Lung (tissue), 12 donors: ENCODE measurements around the gene ZNF326. TPM values are rescaled to one million over a fixed set of nuclear protein-coding genes. Genes with fewer than 3 reads are reported as not detected.

Experiments
- ATAC-seq: fragments of 200-7000 bp; cut with Tn5 transposase; one replicate; pipeline ENCODE4 v1.9.1; 2020; ENCODE audit warnings: moderate number of reproducible peaks; ENCODE audit not compliant: insufficient read depth, low FRiP score
- DNase-seq, 3 donors: peaks; one replicate each; pipeline ENCODE4 v3.0.0-alpha.2; 2013 to 2017
- H3K27ac ChIP-seq, 2 donors: one replicate each; pipeline ENCODE4 v1.5.1; 2013; ENCODE audit warnings: mild to moderate bottlenecking in 2 of 2, moderate library complexity in 2 of 2, control low read depth in 1 of 2, inconsistent platforms in 1 of 2, low read depth in 1 of 2, low read length in 1 of 2
- H3K27me3 ChIP-seq, 3 donors: one replicate each; pipeline ENCODE4 v1.5.1; 2013; ENCODE audit warnings: low read length in 2 of 3; ENCODE audit not compliant: control insufficient read depth in 3 of 3, insufficient read depth in 3 of 3
- H3K36me3 ChIP-seq, 4 donors: one replicate each; pipeline ENCODE4 v1.5.1; 2013; ENCODE audit warnings: low read length in 4 of 4, mild to moderate bottlenecking in 1 of 4, moderate library complexity in 1 of 4; ENCODE audit not compliant: control insufficient read depth in 4 of 4, insufficient read depth in 4 of 4
- H3K4me1 ChIP-seq, 5 donors: one replicate each; pipeline ENCODE4 v1.5.1; 2013; ENCODE audit warnings: low read length in 5 of 5, mild to moderate bottlenecking in 2 of 5, moderate library complexity in 1 of 5; ENCODE audit not compliant: control insufficient read depth in 5 of 5, insufficient read depth in 5 of 5
- H3K4me3 ChIP-seq: one replicate; pipeline ENCODE4 v1.5.1; 2013; ENCODE audit warnings: mild to moderate bottlenecking, control low read depth, moderate library complexity
- H3K9ac ChIP-seq, 2 donors: one replicate each; pipeline ENCODE4 v1.5.1; 2013; ENCODE audit warnings: low read length in 2 of 2, control low read depth in 1 of 2; ENCODE audit not compliant: insufficient read depth in 1 of 2
- H3K9me3 ChIP-seq, 4 donors: one replicate each; pipeline ENCODE4 v1.5.1; 2013; ENCODE audit warnings: low read length in 3 of 4, mild to moderate bottlenecking in 1 of 4, moderate library complexity in 1 of 4; ENCODE audit not compliant: control insufficient read depth in 4 of 4, insufficient read depth in 3 of 4
- WGBS, 2 donors: extraction: QIAGEN DNeasy Blood & Tissue Kit; methylation state at CpG; one replicate each; pipeline ENCODE4 v1.1.7; 2013; 5-methylcytosine and 5-hydroxymethylcytosine counted together
- polyA plus RNA-seq, 2 donors: library from polyadenylated mRNA; stranded (reverse); fragments of 200-250 nt; gene quantifications; one replicate each; pipeline ENCODE4 v1.2.1, GENCODE V29; 2013
- total RNA-seq, 2 donors: library from RNA; depleted of rRNA in 1 of 2; stranded (reverse); fragments of >200 nt in 1 of 2; gene quantifications; one replicate each; pipeline ENCODE4 v1.2.1, GENCODE V29; 2014 to 2021
- TF ChIP-seq, protein P1 (sequence below): IDR thresholded peaks from 2 replicates; pipeline ENCODE4 v1.5.1; 2012; ENCODE audit warnings: mild to moderate bottlenecking; ENCODE audit errors: control extremely low read depth, extremely low read depth
- donor health status: control.
- donor health status: control.
- donor health status: Bipolar disorder and iron deficiency.
- donor health status: healthy.
- donor health status: DM: yes; HTN: yes; CAD: no.

ZNF326 gene
- total and polyA plus RNA-seq, 4 donors: 7.2 to 47.1 (median 13.8) TPM

DNA sequence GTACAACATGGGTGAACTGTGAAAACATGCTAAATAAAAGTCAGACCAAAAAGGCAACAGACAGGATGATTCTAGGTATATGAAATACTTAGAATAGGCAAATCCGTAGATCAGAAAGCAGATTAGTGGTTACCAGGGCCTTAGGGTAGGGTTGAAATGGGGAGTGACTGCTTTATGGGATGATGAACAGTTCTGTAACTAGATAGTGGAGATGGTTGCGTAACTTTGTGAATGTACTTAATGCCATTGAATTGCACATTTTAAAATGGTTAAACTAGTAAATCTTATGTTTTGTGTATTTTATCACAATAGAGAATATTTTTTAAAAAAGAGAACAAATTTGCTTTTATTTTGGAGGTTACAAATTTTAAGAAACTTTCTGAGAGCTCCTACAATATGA lies 17.4 kb downstream of the ZNF326 start:
- no peaks in the 10 kb centered on the region for H3K4me1 ChIP-seq
- no peak overlapping the region for H3K27ac ChIP-seq
- WGBS, 2 donors: 97 to 98% methylated on average over 2 of the region's 2 CpGs
- H3K4me3 ChIP-seq: no peak overlapping the region
- DNase-seq: no peak
- no peaks in the 10 kb centered on the region for H3K9me3 ChIP-seq
- H3K9ac ChIP-seq: no peak overlapping the region
- no peaks in the 10 kb centered on the region for H3K27me3 ChIP-seq
- no peak for ATAC-seq
- H3K36me3 ChIP-seq: peaks cover 8 to 37% (median 24%) of the 10 kb centered on the region in 4 donors
- TF ChIP-seq, protein P1, sequence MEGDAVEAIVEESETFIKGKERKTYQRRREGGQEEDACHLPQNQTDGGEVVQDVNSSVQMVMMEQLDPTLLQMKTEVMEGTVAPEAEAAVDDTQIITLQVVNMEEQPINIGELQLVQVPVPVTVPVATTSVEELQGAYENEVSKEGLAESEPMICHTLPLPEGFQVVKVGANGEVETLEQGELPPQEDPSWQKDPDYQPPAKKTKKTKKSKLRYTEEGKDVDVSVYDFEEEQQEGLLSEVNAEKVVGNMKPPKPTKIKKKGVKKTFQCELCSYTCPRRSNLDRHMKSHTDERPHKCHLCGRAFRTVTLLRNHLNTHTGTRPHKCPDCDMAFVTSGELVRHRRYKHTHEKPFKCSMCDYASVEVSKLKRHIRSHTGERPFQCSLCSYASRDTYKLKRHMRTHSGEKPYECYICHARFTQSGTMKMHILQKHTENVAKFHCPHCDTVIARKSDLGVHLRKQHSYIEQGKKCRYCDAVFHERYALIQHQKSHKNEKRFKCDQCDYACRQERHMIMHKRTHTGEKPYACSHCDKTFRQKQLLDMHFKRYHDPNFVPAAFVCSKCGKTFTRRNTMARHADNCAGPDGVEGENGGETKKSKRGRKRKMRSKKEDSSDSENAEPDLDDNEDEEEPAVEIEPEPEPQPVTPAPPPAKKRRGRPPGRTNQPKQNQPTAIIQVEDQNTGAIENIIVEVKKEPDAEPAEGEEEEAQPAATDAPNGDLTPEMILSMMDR: no peak

GRCh38 chr1:90023691-90024090 lies 28.8 kb downstream of the ZNF326 start:
- WGBS, 2 donors: 94 to 96% methylated on average over 1 of the region's 1 CpG
- DNase-seq (no peak), ATAC-seq (no peak)
- Histone ChIP-seq H3K27me3 (no peaks in the 10 kb centered on the region), H3K36me3 (peaks cover 17 to 51% (median 41%) of the 10 kb centered on the region in 4 donors), H3K4me3 (no peak overlapping the region), H3K9ac (no peak overlapping the region), H3K27ac (no peak overlapping the region), H3K4me1 (no peaks in the 10 kb centered on the region), H3K9me3 (peaks cover 0 to 4% (median 2%) of the 10 kb centered on the region in 4 donors)
- TF ChIP-seq, protein P1: no peak

DNA sequence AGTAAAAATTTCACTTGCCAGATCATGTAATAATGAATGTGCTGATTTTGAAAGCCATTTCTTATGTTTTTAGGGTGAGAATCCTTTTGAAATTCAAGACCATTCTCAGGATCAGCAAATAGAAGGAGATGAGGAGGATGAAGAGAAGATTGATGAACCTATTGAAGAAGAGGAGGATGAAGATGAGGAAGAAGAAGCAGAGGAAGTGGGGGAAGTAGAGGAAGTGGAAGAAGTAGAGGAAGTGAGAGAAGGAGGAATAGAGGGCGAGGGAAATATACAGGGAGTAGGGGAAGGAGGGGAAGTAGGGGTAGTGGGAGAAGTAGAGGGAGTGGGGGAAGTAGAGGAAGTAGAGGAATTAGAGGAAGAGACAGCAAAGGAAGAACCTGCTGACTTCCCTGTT lies 32.4 kb downstream of the ZNF326 start:
- H3K4me3 ChIP-seq: no peak overlapping the region
- no peaks in the 10 kb centered on the region for H3K4me1 ChIP-seq
- H3K9ac ChIP-seq: no peak overlapping the region
- peaks cover 25 to 38% (median 36%) of the 10 kb centered on the region in 4 donors for H3K36me3 ChIP-seq
- TF ChIP-seq, protein P1: no peak
- 56 to 74% methylated on average over 1 of the region's 1 CpG for WGBS, 2 donors
- no peak for ATAC-seq
- H3K27me3 ChIP-seq: no peaks in the 10 kb centered on the region
- H3K27ac ChIP-seq: no peak overlapping the region
- DNase-seq: no peak
- H3K9me3 ChIP-seq: peaks cover 0 to 4% (median 2%) of the 10 kb centered on the region in 4 donors

DNA sequence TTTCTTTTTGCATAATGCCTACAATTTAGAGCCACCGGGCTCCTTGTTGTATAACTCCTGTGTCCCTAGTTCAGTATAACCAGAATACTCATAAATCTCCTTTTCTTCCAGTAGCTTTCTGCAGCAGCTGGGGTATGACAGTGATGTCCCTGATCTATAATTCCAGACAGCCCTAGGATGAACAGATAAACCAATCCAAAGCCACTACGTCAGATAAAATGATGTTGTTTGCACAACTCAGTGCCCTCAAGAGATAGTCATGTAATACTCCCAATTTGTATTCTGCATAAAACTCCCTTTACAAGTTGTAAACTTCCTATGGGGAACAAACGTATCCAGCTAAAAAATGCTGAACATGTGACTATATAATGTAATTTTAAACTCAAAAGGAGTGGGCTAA lies 44.7 kb downstream of the ZNF326 start:
- Histone ChIP-seq H3K4me1 (no peaks in the 10 kb centered on the region), H3K27me3 (no peaks in the 10 kb centered on the region), H3K27ac (no peak overlapping the region), H3K36me3 (no peaks in the 10 kb centered on the region), H3K4me3 (no peak overlapping the region), H3K9ac (no peak overlapping the region), H3K9me3 (no peaks in the 10 kb centered on the region)
- ATAC-seq (no peak), DNase-seq (no peak)
- TF ChIP-seq, protein P1: no peak
- WGBS, 2 donors: 71 to 75% methylated on average over 3 of the region's 3 CpGs
